ENCODE data around the gene CACNA2D4.
"Not testable (repeated sequence)": the region's sequence is repeated elsewhere in the genome, so short reads cannot be mapped to it uniquely, and the experiment has no call there.

The CACNA2D4 gene

GRCh38 chr12:1830401-1830845, 88.0 kb downstream of the CACNA2D4 start:
- no peak for DNase-seq

- DNase-seq = no peak
Observed at GRCh38 chr12:1829306-1829900, 89.0 kb downstream of the CACNA2D4 start.

GRCh38 chr12:1828856-1829255, 89.6 kb downstream of the CACNA2D4 start:
- DNase-seq = no peak

- no peak for DNase-seq
Observed at GRCh38 chr12:1827826-1828805, 90.3 kb downstream of the CACNA2D4 start.

GRCh38 chr12:1826867-1827705, 91.4 kb downstream of the CACNA2D4 start:
- no peak for DNase-seq

- no peak for DNase-seq
Observed at GRCh38 chr12:1826401-1826800, 92.1 kb downstream of the CACNA2D4 start.

GRCh38 chr12:1825382-1826102, 92.9 kb downstream of the CACNA2D4 start:
- no peak for DNase-seq

- no peak for DNase-seq
Observed at GRCh38 chr12:1823237-1823636, 95.2 kb downstream of the CACNA2D4 start.

GRCh38 chr12:1822699-1823098, 95.8 kb downstream of the CACNA2D4 start:
- no peak for DNase-seq

GRCh38 chr12:1821805-1822204, 96.6 kb downstream of the CACNA2D4 start:
- DNase-seq = no peak

- no peak for DNase-seq
Observed at GRCh38 chr12:1820896-1821291, 97.6 kb downstream of the CACNA2D4 start.

- DNase-seq = no peak
Observed at GRCh38 chr12:1820191-1820895, 98.1 kb downstream of the CACNA2D4 start, which contains the start of gene LRTM2. Gene LRTM2, plus strand, starts transcription at chr12:1820565. Its CDS starts 7,584 bp downstream, at chr12:1828149.

- DNase-seq = no peak
Observed at GRCh38 chr12:1819571-1819970, 98.9 kb downstream of the CACNA2D4 start.

- DNase-seq = no peak
Observed at GRCh38 chr12:1819050-1819449, 99.4 kb downstream of the CACNA2D4 start.

GRCh38 chr12:1817928-1818327, 100.5 kb downstream of the CACNA2D4 start:
- DNase-seq = not testable (repeated sequence)

GRCh38 chr12:1816730-1817348, 101.6 kb downstream of the CACNA2D4 start:
- DNase-seq = no peak

GRCh38 chr12:1815814-1816729, 102.4 kb downstream of the CACNA2D4 start:
- DNase-seq = no peak

GRCh38 chr12:1815108-1815507, 103.3 kb downstream of the CACNA2D4 start:
- DNase-seq = no peak

GRCh38 chr12:1814266-1814665, 104.2 kb downstream of the CACNA2D4 start:
- DNase-seq = no peak

Measured in amniotic stem cell (primary cell).